A549 treated with ZK216348 at 1 μM for 4 hours (cell line): Measurements from ENCODE around the gene PITPNM2. TPM values are rescaled to one million over a fixed set of nuclear protein-coding genes. Genes with fewer than 3 reads are reported as not detected.

Experiments used
- total RNA-seq: library from RNA; stranded (reverse); fragments of 200-300 nt; extraction: Qiagen RNA extraction; gene quantifications from 5 replicates; pipeline ENCODE4 v1.2.3, GENCODE V29; 2022; ENCODE audit warnings: low read depth

The PITPNM2 gene
- 9.6 to 24.8 TPM (median 20.2 TPM) in 5 replicates for total RNA-seq

GRCh38 chr12:123150744-123151456 lies at the start of gene PITPNM2:
Gene PITPNM2, minus strand, starts transcription at chr12:123151090. Its CDS starts 116,500 bp downstream, at chr12:123034590.

Other genes starting within 250 kb of the PITPNM2 start
- 7.2 to 11.1 TPM (median 9.8 TPM) in 5 replicates for gene ABCB9, start 184.6 kb downstream of the PITPNM2 start, total RNA-seq
- gene OGFOD2, start 175.8 kb downstream of the PITPNM2 start, total RNA-seq, result 12.2 to 17.5 TPM (median 15.9 TPM) in 5 replicates
- 222 to 265 TPM (median 247 TPM) in 5 replicates for gene ARL6IP4, start 170.4 kb downstream of the PITPNM2 start, total RNA-seq
- 20.0 to 35.7 TPM (median 23.9 TPM) in 5 replicates for gene MPHOSPH9, start 82.1 kb upstream of the PITPNM2 start, total RNA-seq
- 12.9 to 19.0 TPM (median 15.9 TPM) in 5 replicates for gene MTRFR, start 82.3 kb upstream of the PITPNM2 start, total RNA-seq
- gene CDK2AP1, start 120.8 kb upstream of the PITPNM2 start, total RNA-seq, result 84.5 to 182 TPM (median 157 TPM) in 5 replicates
- 17.0 to 29.4 TPM (median 24.2 TPM) in 5 replicates for gene SBNO1, start 213.8 kb upstream of the PITPNM2 start, total RNA-seq
- gene KMT5A, start 233.0 kb upstream of the PITPNM2 start, total RNA-seq, result 57.6 to 67.2 TPM (median 60.3 TPM) in 5 replicates